ENCODE results near the gene WWOX.

Gene WWOX

DNA sequence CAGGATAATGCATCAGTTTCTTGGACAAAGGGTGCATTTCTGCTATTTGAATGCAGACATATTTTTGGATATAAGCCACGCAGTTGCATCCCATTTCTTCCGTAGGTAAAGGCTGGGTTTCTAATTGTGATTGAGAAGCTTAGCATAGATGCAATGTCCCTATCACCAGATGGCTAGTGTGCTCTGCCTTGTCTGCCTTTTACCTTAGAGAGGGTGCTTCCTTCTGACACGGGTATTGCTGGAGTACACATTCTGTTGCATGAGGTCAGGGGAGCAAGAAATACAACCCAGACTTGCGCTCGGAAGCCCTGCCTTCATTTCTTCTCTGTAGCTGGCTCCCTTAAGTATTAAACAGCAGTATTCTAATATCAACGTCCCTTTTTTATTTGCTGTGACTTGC is 337.4 kb downstream of the WWOX start:
- no peak for TF ChIP-seq CTCF (IDR thresholded peaks at IDR 0.05; ENCODE audit: low read depth, low read length)
- no peak overlapping the region for H3K4me3 ChIP-seq (replicated peaks in 1 of 2; ENCODE audit: low read depth in 2 of 2, low read length in 2 of 2)
- no peak for DNase-seq (ENCODE audit: low read depth in 2 of 2)

DNA sequence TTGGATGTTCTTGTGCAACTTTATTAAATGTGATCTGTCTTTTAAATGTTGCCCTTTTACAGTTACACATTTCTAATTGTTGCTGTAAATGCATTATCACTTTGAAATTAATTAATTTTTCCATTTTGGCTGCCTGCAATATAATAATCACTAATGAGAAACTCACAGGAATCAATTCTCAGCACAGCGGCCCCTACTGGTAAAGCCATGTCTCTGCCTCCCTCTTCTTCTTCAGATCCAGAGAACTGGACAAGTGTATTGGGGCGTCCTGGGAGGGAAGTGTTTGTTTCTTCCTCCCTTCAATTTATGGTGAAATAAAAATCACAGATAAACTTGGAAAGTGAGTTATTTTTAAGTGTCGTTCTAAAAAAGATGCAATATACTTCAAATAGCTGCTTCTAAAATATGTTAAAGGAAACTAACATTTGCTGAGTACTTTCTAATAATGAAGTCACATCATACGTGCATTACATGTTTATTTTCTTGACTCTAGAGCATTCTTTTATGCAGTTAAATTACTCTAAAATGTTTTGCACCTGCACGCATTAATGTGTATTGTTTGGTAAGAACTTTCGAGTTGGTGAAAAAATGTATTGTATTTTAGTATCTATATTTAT is 338.0 kb downstream of the WWOX start:
- DNase-seq (ENCODE audit: low read depth in 2 of 2) = peak; percentile 8 to 18
- peak; percentile 63 for TF ChIP-seq CTCF (IDR thresholded peaks at IDR 0.05; ENCODE audit: low read depth, low read length)

GRCh38 chr16:78438219-78438618 is 338.8 kb downstream of the WWOX start:
- DNase-seq (ENCODE audit: low read depth in 2 of 2) = no peak
- H3K4me3 ChIP-seq (replicated peaks in 1 of 2; ENCODE audit: low read depth in 2 of 2, low read length in 2 of 2) = no peak overlapping the region
- no peak for TF ChIP-seq CTCF (IDR thresholded peaks at IDR 0.05; ENCODE audit: low read depth, low read length)

More for the DNA sequence above, 338.0 kb downstream of the WWOX start:
- no peak overlapping the region for H3K4me3 ChIP-seq (replicated peaks in 1 of 2; ENCODE audit: low read depth in 2 of 2, low read length in 2 of 2)

GRCh38 chr16:78438632-78439031 is 339.2 kb downstream of the WWOX start:
- H3K4me3 ChIP-seq (replicated peaks in 1 of 2; ENCODE audit: low read depth in 2 of 2, low read length in 2 of 2) = no peak overlapping the region
- no peak for DNase-seq (ENCODE audit: low read depth in 2 of 2)
- no peak for TF ChIP-seq CTCF (IDR thresholded peaks at IDR 0.05; ENCODE audit: low read depth, low read length)

DNA sequence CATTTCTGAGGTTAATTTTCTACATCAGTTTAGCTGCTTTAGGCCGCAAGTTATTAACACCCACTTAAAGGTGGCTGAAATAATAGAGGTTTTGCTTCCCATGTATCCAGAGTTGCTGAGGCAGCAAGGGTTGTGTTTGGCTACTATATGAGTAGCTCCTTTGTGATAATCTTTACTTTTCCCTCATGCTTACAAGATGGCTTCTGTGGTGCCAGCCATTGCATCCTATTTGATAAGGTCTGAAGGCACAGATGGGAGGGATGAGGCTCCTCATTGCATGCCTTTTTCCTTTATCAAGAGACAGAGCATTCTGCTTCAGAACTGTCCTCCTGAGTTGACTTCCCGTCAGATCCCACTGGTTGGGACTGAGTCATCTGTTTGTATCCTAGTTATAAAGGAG is 340.2 kb downstream of the WWOX start:
- no peak for DNase-seq (ENCODE audit: low read depth in 2 of 2)
- no peak overlapping the region for H3K4me3 ChIP-seq (replicated peaks in 1 of 2; ENCODE audit: low read depth in 2 of 2, low read length in 2 of 2)
- no peak for TF ChIP-seq CTCF (IDR thresholded peaks at IDR 0.05; ENCODE audit: low read depth, low read length)

GRCh38 chr16:78441298-78441697 is 341.8 kb downstream of the WWOX start:
- DNase-seq (ENCODE audit: low read depth in 2 of 2) = no peak
- TF ChIP-seq CTCF (IDR thresholded peaks at IDR 0.05; ENCODE audit: low read depth, low read length) = no peak
- no peak overlapping the region for H3K4me3 ChIP-seq (replicated peaks in 1 of 2; ENCODE audit: low read depth in 2 of 2, low read length in 2 of 2)
